ENCODE results near the gene MAD1L1. TPM values are rescaled to one million over a fixed set of nuclear protein-coding genes. Genes with fewer than 3 reads are reported as not detected.
"Not testable (repeated sequence)": the region's sequence is repeated elsewhere in the genome, so short reads cannot be mapped to it uniquely, and the experiment has no call there.

Gene MAD1L1
- total RNA-seq, 2 donors from 2014 or later = 51.2 to 63.8 TPM

DNA sequence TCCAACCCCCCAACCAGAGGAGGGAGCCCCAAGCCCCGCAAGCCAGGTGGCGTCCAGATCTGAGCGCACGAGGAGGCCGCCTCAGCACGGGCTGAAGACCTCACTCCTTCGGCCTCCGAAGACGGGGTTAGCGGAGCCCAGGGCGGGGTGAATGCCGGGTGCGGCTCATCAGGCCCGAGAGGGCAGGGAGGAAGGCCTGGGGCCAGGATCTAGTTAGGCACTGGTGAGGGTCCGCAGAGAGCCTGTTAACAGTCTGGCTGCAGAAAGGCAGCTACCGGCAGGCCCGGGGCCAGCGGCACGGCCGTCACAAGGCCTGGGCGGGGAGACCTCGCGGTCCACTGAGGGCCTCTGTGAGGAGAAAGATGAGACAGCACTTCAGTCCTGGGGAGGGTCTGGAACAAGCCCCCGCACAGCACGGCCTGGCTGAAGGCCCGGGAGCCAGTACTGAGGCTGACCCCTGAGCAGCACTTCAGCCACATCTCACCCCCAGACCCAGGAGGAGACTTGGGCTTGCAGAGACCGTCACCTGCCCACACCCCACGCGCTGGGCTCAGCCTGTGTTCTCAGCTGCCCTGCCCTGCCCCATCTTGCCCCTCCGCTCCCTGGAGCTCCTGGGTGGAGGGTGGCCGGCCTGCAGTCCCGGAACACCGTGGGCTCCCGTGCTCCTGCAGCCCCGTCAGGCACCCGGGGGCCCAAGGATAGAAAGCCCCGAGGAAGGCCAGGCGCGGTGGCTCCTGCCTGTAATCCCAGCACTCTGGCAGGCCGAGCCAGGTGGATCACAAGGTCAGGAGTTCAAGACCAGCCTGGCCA is 369.4 kb downstream of the MAD1L1 start:
- DNase-seq (no peak), ATAC-seq (replicated peaks in 1 of 2) (no peak)
- Mint-ChIP-seq H3K9me3 (no peaks in the 10 kb centered on the region), H3K4me1 (ENCODE audit: low read depth) (no peaks in the 10 kb centered on the region), H3K36me3 (ENCODE audit: insufficient read depth in 2 of 2) (no peaks in the 10 kb centered on the region), H3K27ac (no peak overlapping the region), H3K27me3 (ENCODE audit: low read depth) (no peaks in the 10 kb centered on the region), H3K4me3 (no peak overlapping the region)

DNA sequence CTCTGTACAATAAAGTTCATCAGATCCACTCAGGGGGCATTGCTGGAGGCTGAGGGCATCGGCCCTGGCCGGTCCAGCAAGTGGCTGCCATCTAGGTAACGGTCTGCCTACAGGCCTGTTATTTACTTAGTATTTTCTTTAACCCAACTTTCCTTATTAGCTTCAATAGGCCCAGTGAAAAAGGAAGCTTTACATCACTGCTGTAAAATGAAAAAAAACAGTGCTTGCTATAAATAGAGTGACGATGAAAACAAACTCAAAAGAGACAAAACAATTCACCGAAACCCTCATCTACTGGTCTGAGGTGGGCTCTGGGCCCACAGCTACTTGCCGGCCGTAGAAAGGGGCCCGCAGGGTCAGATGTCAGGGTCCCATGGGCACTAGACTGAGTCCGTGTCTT is 370.2 kb downstream of the MAD1L1 start:
- H3K27ac Mint-ChIP-seq = no peak overlapping the region
- ATAC-seq (replicated peaks in 1 of 2) = no peak

DNA sequence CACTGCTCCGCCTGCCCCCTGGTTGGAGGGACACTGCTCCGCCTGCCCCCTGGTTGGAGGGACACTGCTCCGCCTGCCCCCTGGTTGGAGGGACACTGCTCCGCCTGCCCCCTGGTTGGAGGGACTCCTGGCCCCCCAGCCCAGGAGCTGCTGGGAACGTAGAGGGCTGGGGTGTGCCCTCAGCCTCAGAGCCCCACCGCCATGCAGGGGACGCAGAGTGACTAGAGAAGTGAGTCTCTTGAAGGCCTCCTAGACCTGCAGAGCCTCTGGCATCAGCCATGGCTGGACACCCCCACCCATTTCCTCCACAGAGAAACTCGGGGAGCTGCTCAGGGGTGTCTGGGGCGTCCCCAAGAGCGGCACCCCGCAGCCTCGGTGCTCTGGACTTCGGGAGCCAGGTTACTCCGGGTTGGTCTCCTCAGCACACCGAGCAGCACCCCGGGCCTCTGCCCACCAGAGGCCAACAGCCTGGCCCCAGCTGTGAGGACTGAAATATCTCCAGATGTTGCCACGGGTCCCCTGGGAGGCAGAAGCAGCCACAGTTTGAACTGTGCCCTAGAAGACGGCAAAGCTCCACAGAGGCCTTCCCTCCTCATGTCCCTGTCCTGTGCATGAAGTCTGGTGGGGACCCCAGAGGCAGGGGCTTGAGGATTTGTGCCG is 370.8 kb downstream of the MAD1L1 start:
- Mint-ChIP-seq H3K9me3 (no peaks in the 10 kb centered on the region), H3K27me3 (ENCODE audit: low read depth) (no peaks in the 10 kb centered on the region), H3K4me3 (no peak overlapping the region), H3K4me1 (ENCODE audit: low read depth) (no peaks in the 10 kb centered on the region), H3K36me3 (ENCODE audit: insufficient read depth in 2 of 2) (no peaks in the 10 kb centered on the region), H3K27ac (no peak overlapping the region)
- DNase-seq (no peak), ATAC-seq (replicated peaks in 1 of 2) (no peak)

More for the DNA sequence above, 370.2 kb downstream of the MAD1L1 start:
- Mint-ChIP-seq H3K36me3 (ENCODE audit: insufficient read depth in 2 of 2) (no peaks in the 10 kb centered on the region), H3K9me3 (no peaks in the 10 kb centered on the region), H3K27me3 (ENCODE audit: low read depth) (no peaks in the 10 kb centered on the region), H3K4me1 (ENCODE audit: low read depth) (no peaks in the 10 kb centered on the region), H3K4me3 (no peak overlapping the region)
- no peak for DNase-seq

- ATAC-seq (replicated peaks in 1 of 2); H3K9me3 Mint-ChIP-seq; H3K36me3 Mint-ChIP-seq (ENCODE audit: insufficient read depth in 2 of 2); H3K27ac Mint-ChIP-seq; H3K4me1 Mint-ChIP-seq (ENCODE audit: low read depth); H3K4me3 Mint-ChIP-seq; H3K27me3 Mint-ChIP-seq (ENCODE audit: low read depth); DNase-seq: not testable (repeated sequence)
These were observed 371.6 kb downstream of the MAD1L1 start for GRCh38 chr7:1860881-1861798.

DNA sequence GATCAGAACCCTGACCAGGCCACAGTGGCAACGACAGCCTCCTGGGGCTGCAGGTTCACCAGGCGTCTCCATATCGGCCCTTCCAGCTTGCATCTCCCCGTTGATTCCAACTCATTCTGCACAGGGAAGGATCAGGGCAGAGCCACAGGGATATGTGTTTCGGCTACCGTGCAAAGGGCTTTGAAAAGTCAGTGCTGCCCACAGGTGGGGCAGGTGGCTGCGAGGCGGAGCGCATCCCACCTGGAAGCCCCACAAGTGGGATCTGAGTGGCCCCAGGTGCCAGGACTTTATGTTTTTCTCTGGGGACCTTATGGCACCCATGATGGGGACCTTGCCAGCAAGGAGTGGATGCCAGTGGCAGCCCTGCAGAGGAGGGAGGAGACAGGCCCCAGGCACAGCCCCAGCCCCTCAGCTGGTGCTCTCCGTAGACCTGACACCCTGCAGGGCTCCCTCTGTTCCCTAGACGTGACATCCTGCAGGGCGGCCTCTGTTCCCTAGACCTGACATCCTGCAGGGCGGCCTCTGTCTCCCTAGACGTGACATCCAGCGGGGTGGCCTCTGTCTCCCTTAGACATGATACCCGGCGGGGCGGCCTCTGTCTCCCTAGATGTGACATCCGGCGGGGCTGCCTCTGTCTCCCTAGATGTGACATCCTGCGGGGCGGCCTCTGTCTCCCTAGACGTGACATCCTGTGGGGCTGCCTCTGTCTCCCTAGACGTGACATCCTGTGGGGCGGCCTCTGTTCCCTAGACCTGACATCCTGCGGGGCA is 373.3 kb downstream of the MAD1L1 start:
- H3K4me3 Mint-ChIP-seq = no peak overlapping the region
- DNase-seq (no peak), ATAC-seq (replicated peaks in 1 of 2) (no peak)
- H3K4me1 Mint-ChIP-seq (ENCODE audit: low read depth) = peaks cover 9% of the 10 kb centered on the region
- no peak overlapping the region for H3K27ac Mint-ChIP-seq
- no peaks in the 10 kb centered on the region for H3K36me3 Mint-ChIP-seq (ENCODE audit: insufficient read depth in 2 of 2)
- H3K27me3 Mint-ChIP-seq (ENCODE audit: low read depth) = no peaks in the 10 kb centered on the region
- no peaks in the 10 kb centered on the region for H3K9me3 Mint-ChIP-seq

DNA sequence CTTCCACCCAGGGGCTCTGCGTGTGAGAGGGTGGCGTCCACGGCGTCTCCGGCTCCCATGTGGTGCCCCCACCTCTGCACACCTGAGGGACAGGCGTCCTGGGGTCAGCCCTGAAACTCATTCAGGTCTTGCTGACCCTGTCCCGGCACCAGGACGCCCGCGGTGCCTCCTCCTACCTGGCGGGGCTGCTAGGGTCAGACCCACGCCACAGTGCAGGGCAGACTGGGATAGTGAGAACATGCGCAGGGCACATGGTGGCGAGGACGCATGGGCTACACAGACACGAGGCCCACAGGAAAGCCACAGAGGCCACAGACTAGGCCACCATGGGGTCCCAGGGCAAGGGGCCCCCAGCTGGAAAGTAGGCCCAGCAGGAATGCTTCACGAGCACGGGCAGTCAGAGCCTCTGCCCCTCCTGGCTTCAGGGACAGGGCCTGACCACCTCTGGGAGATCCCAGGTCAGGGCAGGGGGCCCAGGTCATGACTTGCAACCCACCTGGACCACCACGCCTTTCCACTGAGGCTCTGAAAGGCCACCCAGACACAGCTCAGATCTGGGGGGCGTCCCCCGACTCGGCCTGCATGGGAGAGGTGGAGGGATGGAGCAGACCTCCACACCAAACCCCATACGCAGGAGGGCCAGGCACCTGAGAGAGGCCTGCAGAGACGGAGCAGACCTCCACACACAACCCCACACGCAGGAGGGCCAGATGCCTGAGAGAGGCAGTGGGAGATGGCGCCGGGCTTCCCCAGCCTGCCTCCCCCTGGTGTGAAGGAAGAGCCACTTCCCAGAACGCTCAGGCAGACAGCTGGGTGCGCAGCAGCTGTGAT is 374.1 kb downstream of the MAD1L1 start:
- DNase-seq = no peak
- H3K27me3 Mint-ChIP-seq (ENCODE audit: low read depth) = no peaks in the 10 kb centered on the region
- H3K36me3 Mint-ChIP-seq (ENCODE audit: insufficient read depth in 2 of 2) = no peaks in the 10 kb centered on the region

DNA sequence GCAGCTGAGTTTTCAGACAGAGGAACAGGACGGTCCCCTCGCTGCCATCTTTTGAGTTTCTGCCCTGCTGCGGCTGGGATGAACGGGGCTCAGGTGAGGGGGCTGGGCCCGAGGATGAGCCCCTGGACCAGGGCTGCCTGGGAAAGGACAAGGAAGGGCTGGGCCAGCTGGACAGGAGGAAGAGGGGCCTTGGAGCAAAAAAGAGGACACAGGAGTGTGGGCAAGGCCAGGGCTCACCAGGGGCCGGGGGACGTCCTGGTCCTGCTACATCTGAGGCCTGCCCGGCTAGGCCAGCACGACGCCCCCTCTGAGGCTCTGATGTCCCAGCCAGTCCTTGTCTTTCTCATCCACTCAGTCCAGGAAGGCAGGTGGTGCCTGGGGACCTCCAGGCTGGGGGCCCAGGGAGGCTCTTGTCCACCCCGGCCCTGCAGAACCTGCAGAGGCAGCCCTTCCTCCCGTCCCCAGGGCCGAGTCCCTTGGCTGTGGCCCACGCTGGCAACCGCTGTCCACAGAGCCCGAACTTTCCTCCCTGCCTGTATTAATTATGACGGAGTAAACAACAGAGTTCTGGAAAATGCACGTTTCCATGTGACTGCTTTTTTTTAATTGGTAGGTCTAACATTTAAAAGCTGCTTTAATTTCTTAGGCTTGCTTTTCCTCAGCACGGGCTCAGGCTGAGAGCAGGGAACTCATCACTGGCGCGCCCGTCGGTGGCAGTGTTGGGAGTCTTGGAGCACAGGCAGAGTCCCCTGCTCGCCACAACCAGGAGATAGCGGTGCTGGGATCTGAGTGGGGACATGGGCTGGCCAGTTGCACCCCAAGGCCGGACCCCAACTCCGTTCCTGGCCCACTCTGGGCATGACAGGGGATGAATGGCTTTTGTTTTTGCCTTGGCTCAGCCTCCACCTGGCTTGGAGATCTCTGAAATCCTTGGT is 375.0 kb downstream of the MAD1L1 start:
- Mint-ChIP-seq H3K4me3 (no peak overlapping the region), H3K4me1 (ENCODE audit: low read depth) (peaks cover 11% of the 10 kb centered on the region), H3K27ac (no peak overlapping the region), H3K27me3 (ENCODE audit: low read depth) (no peaks in the 10 kb centered on the region), H3K36me3 (ENCODE audit: insufficient read depth in 2 of 2) (no peaks in the 10 kb centered on the region), H3K9me3 (no peaks in the 10 kb centered on the region)
- DNase-seq (no peak), ATAC-seq (replicated peaks in 1 of 2) (no peak)

More for the DNA sequence above, 374.1 kb downstream of the MAD1L1 start:
- Mint-ChIP-seq H3K27ac (no peak overlapping the region), H3K9me3 (no peaks in the 10 kb centered on the region), H3K4me3 (no peak overlapping the region), H3K4me1 (ENCODE audit: low read depth) (peaks cover 11% of the 10 kb centered on the region)
- ATAC-seq (replicated peaks in 1 of 2) = no peak

- ATAC-seq (replicated peaks in 1 of 2) = no peak
- H3K9me3 Mint-ChIP-seq = no peaks in the 10 kb centered on the region
- H3K36me3 Mint-ChIP-seq (ENCODE audit: insufficient read depth in 2 of 2) = no peaks in the 10 kb centered on the region
- no peak overlapping the region for H3K27ac Mint-ChIP-seq
- no peak for DNase-seq
- H3K4me1 Mint-ChIP-seq (ENCODE audit: low read depth) = peaks cover 11% of the 10 kb centered on the region
- no peaks in the 10 kb centered on the region for H3K27me3 Mint-ChIP-seq (ENCODE audit: low read depth)
- H3K4me3 Mint-ChIP-seq = no peak overlapping the region
These were observed 375.8 kb downstream of the MAD1L1 start for GRCh38 chr7:1856888-1857441.

GRCh38 chr7:1856161-1856887 is 376.4 kb downstream of the MAD1L1 start:
- no peaks in the 10 kb centered on the region for H3K27me3 Mint-ChIP-seq (ENCODE audit: low read depth)
- ATAC-seq (replicated peaks in 1 of 2) (no peak), DNase-seq (no peak)
- no peak overlapping the region for H3K4me3 Mint-ChIP-seq
- peaks cover 11% of the 10 kb centered on the region for H3K4me1 Mint-ChIP-seq (ENCODE audit: low read depth)
- H3K9me3 Mint-ChIP-seq = no peaks in the 10 kb centered on the region
- H3K27ac Mint-ChIP-seq = no peak overlapping the region
- no peaks in the 10 kb centered on the region for H3K36me3 Mint-ChIP-seq (ENCODE audit: insufficient read depth in 2 of 2)

GRCh38 chr7:1855725-1856160 is 377.0 kb downstream of the MAD1L1 start:
- no peak for ATAC-seq (replicated peaks in 1 of 2)
- DNase-seq = no peak
- Mint-ChIP-seq H3K36me3 (ENCODE audit: insufficient read depth in 2 of 2) (no peaks in the 10 kb centered on the region), H3K4me1 (ENCODE audit: low read depth) (peaks cover 11% of the 10 kb centered on the region), H3K9me3 (no peaks in the 10 kb centered on the region), H3K4me3 (no peak overlapping the region), H3K27ac (no peak overlapping the region), H3K27me3 (ENCODE audit: low read depth) (no peaks in the 10 kb centered on the region)

All from activated T-cell treated with anti-CD3 and anti-CD28 coated beads, Interleukin-2, amount 50 U/mL, for 72 hours (primary cell).